Measurements from ENCODE around the gene MRPS2.
"Not testable (repeated sequence)": the region's sequence is repeated elsewhere in the genome, so short reads cannot be mapped to it uniquely, and the experiment has no call there.

GRCh38 chr9:135546792-135547617 lies 46.5 kb downstream of the MRPS2 start:
- not testable (repeated sequence) for TF ChIP-seq CTCF, POLR2A (IDR thresholded peaks at IDR 0.05)

Data from gastroesophageal sphincter (tissue), 3 donors.